GM12872 (cell line): ENCODE data around the gene LEFTY1.

ENCODE experiments used
- TF ChIP-seq, protein P1 (sequence below): IDR thresholded peaks from 3 replicates; pipeline ENCODE4 v1.5.1; 2011; ENCODE audit warnings: low read depth, mild to moderate bottlenecking, low read length, moderate library complexity; ENCODE audit not compliant: insufficient read depth

Gene LEFTY1

GRCh38 chr1:225890346-225891228 lies 1.6 kb upstream of the LEFTY1 start:
- TF ChIP-seq, protein P1, sequence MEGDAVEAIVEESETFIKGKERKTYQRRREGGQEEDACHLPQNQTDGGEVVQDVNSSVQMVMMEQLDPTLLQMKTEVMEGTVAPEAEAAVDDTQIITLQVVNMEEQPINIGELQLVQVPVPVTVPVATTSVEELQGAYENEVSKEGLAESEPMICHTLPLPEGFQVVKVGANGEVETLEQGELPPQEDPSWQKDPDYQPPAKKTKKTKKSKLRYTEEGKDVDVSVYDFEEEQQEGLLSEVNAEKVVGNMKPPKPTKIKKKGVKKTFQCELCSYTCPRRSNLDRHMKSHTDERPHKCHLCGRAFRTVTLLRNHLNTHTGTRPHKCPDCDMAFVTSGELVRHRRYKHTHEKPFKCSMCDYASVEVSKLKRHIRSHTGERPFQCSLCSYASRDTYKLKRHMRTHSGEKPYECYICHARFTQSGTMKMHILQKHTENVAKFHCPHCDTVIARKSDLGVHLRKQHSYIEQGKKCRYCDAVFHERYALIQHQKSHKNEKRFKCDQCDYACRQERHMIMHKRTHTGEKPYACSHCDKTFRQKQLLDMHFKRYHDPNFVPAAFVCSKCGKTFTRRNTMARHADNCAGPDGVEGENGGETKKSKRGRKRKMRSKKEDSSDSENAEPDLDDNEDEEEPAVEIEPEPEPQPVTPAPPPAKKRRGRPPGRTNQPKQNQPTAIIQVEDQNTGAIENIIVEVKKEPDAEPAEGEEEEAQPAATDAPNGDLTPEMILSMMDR, result no peak

GRCh38 chr1:225889743-225890142 lies 797 bp upstream of the LEFTY1 start:
- TF ChIP-seq, protein P1, result no peak

GRCh38 chr1:225888289-225888897 lies 553 bp downstream of the LEFTY1 start:
- TF ChIP-seq, protein P1, result no peak

DNA sequence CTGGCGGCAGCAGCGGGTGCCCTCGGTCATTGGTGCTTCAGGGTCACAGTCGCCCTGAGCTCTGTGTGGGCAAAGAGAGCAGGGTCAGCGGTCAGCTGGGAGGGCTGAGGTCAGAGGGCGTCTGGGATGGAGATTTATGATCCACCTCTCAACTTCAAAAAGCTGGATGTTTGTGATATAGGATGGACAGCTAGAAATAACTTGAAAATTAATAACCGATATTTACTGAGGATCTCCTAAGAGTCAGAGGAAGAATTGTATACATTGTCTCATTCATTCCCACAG lies 2.0 kb downstream of the LEFTY1 start:
- TF ChIP-seq, protein P1, result no peak

- TF ChIP-seq, protein P1, result no peak
Observed at GRCh38 chr1:225886159-225887029, 2.6 kb downstream of the LEFTY1 start.

DNA sequence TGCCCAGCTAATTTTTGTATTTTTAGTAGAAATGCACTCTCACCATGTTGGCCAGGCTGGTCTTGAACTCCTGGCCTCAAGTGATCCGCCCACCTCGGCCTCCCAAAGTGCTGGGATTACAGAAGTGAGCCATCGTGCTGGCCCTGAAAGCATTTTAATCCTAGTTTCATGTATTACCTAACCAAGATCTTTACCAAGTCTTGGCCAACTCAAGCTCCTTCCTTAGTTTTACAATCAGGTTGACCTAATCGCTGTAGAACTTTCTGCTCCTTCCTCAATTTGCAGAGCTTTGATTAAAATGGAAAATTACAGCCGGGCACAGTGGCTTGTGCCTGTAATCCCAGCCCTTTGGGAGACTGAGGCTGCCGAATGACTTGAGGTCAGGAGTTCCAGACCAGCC lies 3.6 kb downstream of the LEFTY1 start:
- TF ChIP-seq, protein P1, result no peak
